ENCODE measurements around the gene NXN.

DNA sequence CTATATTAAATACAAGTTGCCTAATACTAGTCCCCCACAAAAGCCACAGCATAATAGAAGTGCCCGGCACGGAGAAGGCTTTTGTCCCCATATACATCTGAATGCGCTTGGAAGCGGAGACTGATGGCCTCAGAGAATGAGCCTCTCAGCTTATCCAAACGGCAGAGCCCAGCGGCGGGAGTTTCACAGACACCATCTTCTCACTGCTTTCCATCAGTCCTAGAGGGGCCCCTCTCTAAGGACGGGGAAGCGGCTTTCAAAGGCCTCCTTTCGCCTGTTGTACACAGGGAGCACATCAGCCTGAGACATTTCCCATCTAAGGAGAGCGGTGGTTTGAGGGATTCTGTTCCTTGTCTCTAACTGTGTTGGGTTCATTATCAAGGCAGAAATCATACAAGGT, 16.9 kb downstream of the NXN start:
- TF ChIP-seq EZH2phosphoT487 (IDR thresholded peaks at IDR 0.05; ENCODE audit: insufficient read depth, low read depth) (no peak), EZH2 (IDR thresholded peaks at IDR 0.05; ENCODE audit: insufficient read depth, poor library complexity, severe bottlenecking) (no peak)

Data from GM23248 (cell line).